T-helper 1 cell treated with Interleukin-12 subunit alpha and Interleukin-12 subunit beta and Interleukin-4 antibody, amounts not matched to agents 30 μg/mL and 1 μg/mL, for 36 hours (primary cell): ENCODE results near the gene RGS16.
A peak's percentile ranks its signal among the peaks of the same experiment; 100 is the strongest.

Source experiments
- H3K27ac Mint-ChIP-seq: one replicate; pipeline ENCODE4 v1.8.0; 2021; ENCODE audit warnings: mild to moderate bottlenecking, mixed read lengths
- H3K27me3 Mint-ChIP-seq: one replicate; pipeline ENCODE4 v1.8.0; 2021; ENCODE audit warnings: low read depth, mixed read lengths
- H3K36me3 Mint-ChIP-seq: one replicate; pipeline ENCODE4 v1.8.0; 2021; ENCODE audit warnings: low read depth, mixed read lengths
- H3K4me1 Mint-ChIP-seq: one replicate; pipeline ENCODE4 v1.8.0; 2021; ENCODE audit warnings: low read depth, mixed read lengths
- H3K4me3 Mint-ChIP-seq: one replicate; pipeline ENCODE4 v1.8.0; 2021; ENCODE audit warnings: mild to moderate bottlenecking, moderate library complexity, mixed read lengths
- H3K9me3 Mint-ChIP-seq: one replicate; pipeline ENCODE4 v1.8.0; 2021; ENCODE audit warnings: mixed read lengths

The RGS16 gene

GRCh38 chr1:182604175-182605164, at the start of gene RGS16:
Gene RGS16 (minus strand): TSS chr1:182604389. CDS start chr1:182604259, 130 bp downstream.
- Mint-ChIP-seq H3K36me3 (peaks cover 7% of the 10 kb centered on the region), H3K27me3 (peaks cover 23% of the 10 kb centered on the region), H3K9me3 (no peaks in the 10 kb centered on the region), H3K4me3 (no peak within 1 kb of the TSS), H3K27ac (peak within 1 kb of the TSS; percentile 90), H3K4me1 (peaks cover 36% of the 10 kb centered on the region)

DNA sequence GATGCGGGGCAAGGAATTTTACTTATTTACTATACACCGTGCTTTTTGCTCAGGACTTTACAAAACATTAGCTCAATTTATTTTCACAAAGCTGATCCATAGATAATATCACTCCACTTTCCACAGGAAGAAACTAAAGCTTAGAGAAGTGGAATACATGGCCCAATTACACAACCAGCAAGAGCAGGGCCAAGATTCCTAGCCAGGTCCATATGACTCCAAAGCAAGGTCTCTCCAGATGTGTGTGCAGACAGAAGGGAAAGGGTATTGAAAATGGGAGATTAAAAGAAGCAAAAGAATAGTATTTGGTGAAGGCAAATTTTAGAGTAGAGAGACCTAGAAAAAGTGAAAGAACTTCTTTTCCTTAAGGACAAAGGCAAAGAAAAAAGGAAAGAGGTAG, 49.8 kb upstream of the RGS16 start:
- H3K9me3 Mint-ChIP-seq: no peaks in the 10 kb centered on the region
- H3K27me3 Mint-ChIP-seq: peaks cover 12% of the 10 kb centered on the region
- H3K27ac Mint-ChIP-seq: no peak overlapping the region
- H3K4me3 Mint-ChIP-seq: no peak overlapping the region
- no peaks in the 10 kb centered on the region for H3K36me3 Mint-ChIP-seq
- peaks cover 5% of the 10 kb centered on the region for H3K4me1 Mint-ChIP-seq

DNA sequence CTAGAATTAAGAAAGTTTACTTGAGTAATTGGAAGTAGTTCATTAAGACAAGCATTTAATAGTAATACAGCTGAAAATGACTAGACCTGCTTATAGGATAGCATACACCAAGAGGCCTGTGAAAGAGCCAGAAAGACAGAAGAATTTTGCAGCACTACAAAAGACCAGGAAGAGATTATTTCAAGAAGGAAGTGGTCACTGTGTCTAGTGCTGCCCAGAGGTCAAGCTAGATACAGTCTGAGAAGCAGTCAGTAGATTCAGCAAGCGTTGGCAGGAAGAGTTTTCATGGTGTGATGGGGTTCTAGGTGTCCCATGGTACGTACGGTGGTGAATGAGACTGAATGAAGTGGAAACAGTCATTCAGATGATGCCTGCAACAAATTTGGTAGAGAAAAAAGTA, 48.7 kb upstream of the RGS16 start:
- no peak overlapping the region for H3K27ac Mint-ChIP-seq
- no peaks in the 10 kb centered on the region for H3K36me3 Mint-ChIP-seq
- H3K27me3 Mint-ChIP-seq: peaks cover 9% of the 10 kb centered on the region
- H3K9me3 Mint-ChIP-seq: no peaks in the 10 kb centered on the region
- no peak overlapping the region for H3K4me3 Mint-ChIP-seq
- peaks cover 5% of the 10 kb centered on the region for H3K4me1 Mint-ChIP-seq

GRCh38 chr1:182651339-182651724, 47.1 kb upstream of the RGS16 start:
- Mint-ChIP-seq H3K9me3 (no peaks in the 10 kb centered on the region), H3K36me3 (no peaks in the 10 kb centered on the region), H3K27me3 (peaks cover 3% of the 10 kb centered on the region), H3K27ac (no peak overlapping the region), H3K4me1 (peaks cover 5% of the 10 kb centered on the region), H3K4me3 (no peak overlapping the region)

GRCh38 chr1:182650678-182651338, 46.6 kb upstream of the RGS16 start:
- H3K27ac Mint-ChIP-seq: no peak overlapping the region
- H3K27me3 Mint-ChIP-seq: peaks cover 3% of the 10 kb centered on the region
- H3K9me3 Mint-ChIP-seq: no peaks in the 10 kb centered on the region
- H3K36me3 Mint-ChIP-seq: no peaks in the 10 kb centered on the region
- no peak overlapping the region for H3K4me3 Mint-ChIP-seq
- peaks cover 5% of the 10 kb centered on the region for H3K4me1 Mint-ChIP-seq

- H3K4me1 Mint-ChIP-seq: peaks cover 7% of the 10 kb centered on the region
- no peak overlapping the region for H3K27ac Mint-ChIP-seq
- H3K36me3 Mint-ChIP-seq: peaks cover 5% of the 10 kb centered on the region
- peaks cover 7% of the 10 kb centered on the region for H3K9me3 Mint-ChIP-seq
- peaks cover 3% of the 10 kb centered on the region for H3K27me3 Mint-ChIP-seq
- H3K4me3 Mint-ChIP-seq: no peak overlapping the region
Measured at GRCh38 chr1:182649041-182649440, 44.9 kb upstream of the RGS16 start.

DNA sequence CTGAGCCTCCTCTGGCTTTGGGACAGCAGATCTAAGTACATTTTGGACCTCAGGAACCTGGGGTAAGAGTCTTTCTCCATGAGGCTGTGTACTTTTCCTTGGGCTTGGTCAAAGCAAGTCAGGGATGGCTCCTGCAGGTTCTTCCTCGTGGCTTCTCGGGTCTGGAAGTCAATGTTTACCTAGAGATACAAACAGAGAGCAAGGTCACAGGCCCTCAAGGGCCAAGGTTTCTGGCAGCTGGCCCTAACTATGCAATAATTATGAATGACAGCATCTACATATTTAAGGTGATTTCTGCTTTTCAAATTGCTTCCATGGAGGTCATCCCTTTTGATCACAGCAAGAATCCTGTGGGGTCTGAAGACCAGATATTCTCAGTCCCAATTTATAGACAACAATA, 42.5 kb upstream of the RGS16 start:
- Mint-ChIP-seq H3K36me3 (peaks cover 5% of the 10 kb centered on the region), H3K4me3 (no peak overlapping the region), H3K27ac (no peak overlapping the region), H3K4me1 (peaks cover 11% of the 10 kb centered on the region), H3K9me3 (peaks cover 12% of the 10 kb centered on the region), H3K27me3 (peaks cover 3% of the 10 kb centered on the region)

DNA sequence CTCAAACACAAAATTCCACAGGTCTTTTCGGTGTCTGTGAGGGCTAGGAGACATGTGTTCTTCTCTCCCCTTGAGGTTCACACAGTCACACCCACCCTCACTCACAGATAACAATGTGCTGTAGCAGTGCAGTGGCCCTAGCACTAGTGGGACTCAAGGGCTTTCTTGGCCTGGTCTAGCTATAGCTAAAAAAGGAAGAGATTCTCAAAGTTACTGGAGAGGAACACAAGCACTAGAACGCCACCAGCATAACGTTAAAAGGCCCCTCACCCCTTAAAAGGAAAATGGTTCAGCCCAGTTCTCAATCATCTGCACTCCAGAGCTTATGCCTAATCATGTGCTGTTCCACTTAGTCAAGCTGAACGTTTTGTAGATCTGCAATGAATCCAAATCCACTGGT, 40.7 kb upstream of the RGS16 start:
- H3K9me3 Mint-ChIP-seq: peaks cover 12% of the 10 kb centered on the region
- H3K4me1 Mint-ChIP-seq: peaks cover 6% of the 10 kb centered on the region
- peaks cover 5% of the 10 kb centered on the region for H3K36me3 Mint-ChIP-seq
- peaks cover 9% of the 10 kb centered on the region for H3K27me3 Mint-ChIP-seq
- no peak overlapping the region for H3K4me3 Mint-ChIP-seq
- no peak overlapping the region for H3K27ac Mint-ChIP-seq

- no peak overlapping the region for H3K4me3 Mint-ChIP-seq
- H3K9me3 Mint-ChIP-seq: peaks cover 12% of the 10 kb centered on the region
- peaks cover 9% of the 10 kb centered on the region for H3K27me3 Mint-ChIP-seq
- no peak overlapping the region for H3K27ac Mint-ChIP-seq
- peaks cover 6% of the 10 kb centered on the region for H3K4me1 Mint-ChIP-seq
- H3K36me3 Mint-ChIP-seq: peaks cover 5% of the 10 kb centered on the region
Measured at GRCh38 chr1:182643699-182644098, 39.5 kb upstream of the RGS16 start.

GRCh38 chr1:182642461-182642860, 38.3 kb upstream of the RGS16 start:
- Mint-ChIP-seq H3K27ac (no peak overlapping the region), H3K4me1 (peaks cover 6% of the 10 kb centered on the region), H3K36me3 (peaks cover 5% of the 10 kb centered on the region), H3K27me3 (peaks cover 12% of the 10 kb centered on the region), H3K9me3 (peaks cover 12% of the 10 kb centered on the region), H3K4me3 (no peak overlapping the region)

DNA sequence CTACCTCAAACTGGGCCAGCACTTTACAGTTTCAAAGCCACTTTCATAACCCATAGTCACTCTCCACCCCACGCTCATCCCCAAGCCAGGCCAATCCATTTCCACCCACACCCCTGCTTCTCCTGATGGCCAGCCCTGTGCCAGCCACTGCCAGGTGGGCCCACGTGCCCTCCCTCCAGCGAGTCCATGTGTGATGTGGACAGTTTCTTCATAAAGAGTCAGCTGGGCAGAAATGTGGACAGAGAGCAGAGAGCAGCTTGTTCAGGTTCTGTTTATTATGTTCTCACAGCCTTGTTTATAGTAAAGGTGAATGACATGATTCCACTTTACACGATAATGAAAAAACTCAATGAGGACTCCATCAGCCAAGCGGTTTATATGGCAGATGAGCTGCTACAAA, 37.4 kb upstream of the RGS16 start:
- peaks cover 6% of the 10 kb centered on the region for H3K4me1 Mint-ChIP-seq
- H3K36me3 Mint-ChIP-seq: peaks cover 5% of the 10 kb centered on the region
- peaks cover 12% of the 10 kb centered on the region for H3K9me3 Mint-ChIP-seq
- no peak overlapping the region for H3K4me3 Mint-ChIP-seq
- H3K27ac Mint-ChIP-seq: no peak overlapping the region
- H3K27me3 Mint-ChIP-seq: peaks cover 17% of the 10 kb centered on the region

GRCh38 chr1:182639330-182639729, 35.1 kb upstream of the RGS16 start:
- no peak overlapping the region for H3K4me3 Mint-ChIP-seq
- peaks cover 23% of the 10 kb centered on the region for H3K27me3 Mint-ChIP-seq
- peaks cover 4% of the 10 kb centered on the region for H3K4me1 Mint-ChIP-seq
- peaks cover under 1% of the 10 kb centered on the region for H3K36me3 Mint-ChIP-seq
- no peak overlapping the region for H3K27ac Mint-ChIP-seq
- peaks cover 8% of the 10 kb centered on the region for H3K9me3 Mint-ChIP-seq

DNA sequence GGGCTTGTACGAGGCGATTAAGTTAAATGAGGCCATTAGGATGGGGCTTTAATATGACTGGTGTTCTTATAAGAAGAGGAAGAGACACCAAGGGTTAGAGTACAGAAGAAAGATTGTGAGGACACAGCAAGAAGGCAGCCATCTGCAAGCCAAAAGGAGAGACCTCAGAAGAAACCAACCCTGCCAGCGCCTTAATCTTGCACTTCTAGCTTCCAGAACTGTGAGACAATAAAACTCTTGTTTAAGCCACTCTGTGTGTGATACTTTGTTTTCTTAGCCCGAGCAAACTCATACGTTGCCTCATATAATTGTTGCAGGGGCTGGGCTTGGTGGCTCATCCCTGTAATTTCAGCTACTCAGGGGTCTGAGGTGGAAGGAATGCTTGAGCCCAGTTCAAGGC, 33.6 kb upstream of the RGS16 start:
- peaks cover 4% of the 10 kb centered on the region for H3K4me1 Mint-ChIP-seq
- no peak overlapping the region for H3K27ac Mint-ChIP-seq
- H3K27me3 Mint-ChIP-seq: peaks cover 23% of the 10 kb centered on the region
- no peaks in the 10 kb centered on the region for H3K9me3 Mint-ChIP-seq
- no peaks in the 10 kb centered on the region for H3K36me3 Mint-ChIP-seq
- H3K4me3 Mint-ChIP-seq: no peak overlapping the region

GRCh38 chr1:182635871-182636270, 31.7 kb upstream of the RGS16 start:
- peaks cover 16% of the 10 kb centered on the region for H3K4me1 Mint-ChIP-seq
- H3K9me3 Mint-ChIP-seq: no peaks in the 10 kb centered on the region
- no peak overlapping the region for H3K27ac Mint-ChIP-seq
- no peaks in the 10 kb centered on the region for H3K36me3 Mint-ChIP-seq
- H3K27me3 Mint-ChIP-seq: peaks cover 21% of the 10 kb centered on the region
- no peak overlapping the region for H3K4me3 Mint-ChIP-seq
